ENCODE data around the gene SVOP. TPM values are rescaled to one million over a fixed set of nuclear protein-coding genes. Genes with fewer than 3 reads are reported as not detected.
A peak's percentile ranks its signal among the peaks of the same experiment; 100 is the strongest.
"Not testable (repeated sequence)": the region's sequence is repeated elsewhere in the genome, so short reads cannot be mapped to it uniquely, and the experiment has no call there.

The SVOP gene
- total RNA-seq (2014; rRNA removed; shearing (Covaris generic)): not detected in 2 replicates

DNA sequence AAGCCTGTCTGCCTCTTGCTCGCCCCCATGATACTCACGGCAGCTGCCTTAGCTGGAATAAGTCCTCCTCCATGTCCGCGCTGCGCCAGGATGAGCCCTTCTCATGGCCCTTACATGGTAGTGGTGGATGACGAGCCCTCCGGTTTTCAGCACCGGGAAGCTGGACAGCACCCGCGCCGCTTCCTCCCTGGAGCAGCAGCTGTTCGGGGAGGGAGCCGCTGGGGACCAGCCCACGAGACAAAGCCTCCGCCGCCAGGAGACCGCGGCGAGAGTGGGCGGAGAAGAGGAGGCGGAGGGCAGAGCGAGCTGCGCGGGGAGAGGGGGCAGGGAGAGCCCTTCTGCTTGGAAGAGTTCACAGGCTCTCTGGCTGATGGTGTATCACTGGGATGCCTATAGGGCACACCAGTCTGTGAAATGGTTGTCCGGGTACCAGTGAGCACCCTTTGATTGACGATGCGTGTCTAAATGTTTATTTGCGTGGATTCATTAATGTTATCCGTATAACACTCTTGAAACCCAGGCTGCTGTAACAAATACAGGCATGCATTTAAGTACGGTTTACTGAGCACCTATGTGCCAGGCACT lies at the start of gene SVOP:
Gene SVOP (minus strand): TSS at position 273 of the 585 bp plus-strand sequence. CDS start 200 bp downstream, at position 73.
- peak; percentile 70 for DNase-seq (ENCODE audit: low read depth)

DNA sequence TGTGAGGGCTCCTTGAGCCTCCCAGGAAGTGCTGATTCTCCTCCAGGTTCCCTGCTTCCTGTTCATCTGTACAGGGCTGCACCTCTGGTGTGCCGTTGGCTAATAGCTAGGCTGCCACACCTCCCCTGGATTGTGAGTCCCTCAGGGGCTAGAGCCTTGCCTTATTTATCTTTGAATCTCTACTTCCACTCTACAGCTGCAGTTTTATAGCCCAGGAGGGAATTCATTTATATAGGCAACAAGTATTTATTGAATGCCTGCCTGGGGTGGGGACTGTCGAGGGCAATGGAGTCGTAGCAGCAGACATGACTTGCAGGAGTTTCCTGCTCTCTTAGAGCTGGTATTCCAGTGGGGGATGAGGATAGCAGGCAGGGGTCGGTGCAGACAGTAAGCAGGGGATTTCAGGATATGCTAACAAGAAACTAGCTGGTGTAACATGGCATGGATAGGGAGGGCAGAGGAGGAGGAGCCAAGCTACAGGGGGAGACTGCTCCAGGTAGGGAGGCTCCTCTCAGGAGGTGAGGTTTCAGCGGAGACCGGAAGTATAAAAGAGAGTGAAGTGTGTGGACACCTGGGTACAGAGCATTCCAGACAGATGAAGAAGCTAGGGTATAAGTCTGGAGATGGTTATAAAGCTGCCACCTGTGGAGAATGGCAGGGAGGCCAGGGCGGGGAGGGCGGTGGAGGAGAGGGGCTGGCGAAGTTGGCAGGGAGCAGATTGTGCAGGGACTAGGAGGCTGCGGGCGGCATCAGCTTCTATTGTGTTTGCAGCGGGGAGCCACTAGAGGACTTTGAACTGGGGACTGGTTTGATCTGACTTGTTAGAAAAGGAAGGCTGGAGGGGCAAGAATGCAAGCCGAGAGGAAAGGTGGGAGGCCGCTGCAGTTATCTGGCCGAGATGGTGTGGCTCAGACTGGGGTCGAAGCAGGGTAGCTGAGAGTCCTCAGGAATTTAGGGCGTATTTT lies 48.7 kb upstream of the SVOP start:
- no peak for DNase-seq (ENCODE audit: low read depth)

DNA sequence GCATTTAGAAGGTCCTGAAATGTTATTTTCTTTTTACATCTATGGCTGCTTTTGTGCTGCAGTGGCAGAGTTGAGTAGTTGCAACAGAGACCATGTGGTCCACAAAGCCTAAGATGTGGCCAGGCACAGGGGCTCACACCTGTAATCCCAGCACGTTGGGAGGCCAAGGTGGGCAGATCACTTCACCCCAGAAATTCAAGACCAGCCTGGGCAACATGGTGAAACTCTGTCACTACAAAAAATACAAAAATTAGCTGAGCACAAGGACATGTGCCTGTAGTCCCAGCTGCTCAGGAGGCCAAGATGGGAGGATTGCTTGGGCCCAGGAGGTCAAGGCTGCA lies 45.0 kb upstream of the SVOP start:
- no peak for DNase-seq (ENCODE audit: low read depth)

GRCh38 chr12:109065154-109065852 lies 44.4 kb upstream of the SVOP start:
- no peak for DNase-seq (ENCODE audit: low read depth)

GRCh38 chr12:109064143-109064542 lies 43.3 kb upstream of the SVOP start:
- DNase-seq (ENCODE audit: low read depth): no peak

DNA sequence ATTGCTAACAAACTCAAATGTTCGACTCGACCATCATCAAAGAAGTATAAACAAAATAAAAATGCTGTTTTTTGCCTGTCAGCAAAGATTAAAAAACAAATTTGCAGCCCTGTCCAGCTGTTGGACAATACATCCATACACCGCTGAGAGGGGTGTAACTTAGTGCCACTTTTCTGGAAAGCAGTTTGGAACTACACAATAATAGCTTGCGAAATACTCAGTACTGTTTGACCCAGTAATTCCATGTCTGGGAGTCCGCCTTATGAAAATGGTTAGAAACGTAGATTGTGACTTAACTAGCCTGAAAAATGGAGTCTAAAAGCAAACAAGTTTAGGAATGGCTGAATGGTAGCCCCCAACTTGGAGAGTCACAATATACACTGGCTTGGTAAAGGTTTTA lies 37.9 kb upstream of the SVOP start:
- no peak for DNase-seq (ENCODE audit: low read depth)

GRCh38 chr12:109057376-109057775 lies 36.5 kb upstream of the SVOP start:
- no peak for DNase-seq (ENCODE audit: low read depth)

DNA sequence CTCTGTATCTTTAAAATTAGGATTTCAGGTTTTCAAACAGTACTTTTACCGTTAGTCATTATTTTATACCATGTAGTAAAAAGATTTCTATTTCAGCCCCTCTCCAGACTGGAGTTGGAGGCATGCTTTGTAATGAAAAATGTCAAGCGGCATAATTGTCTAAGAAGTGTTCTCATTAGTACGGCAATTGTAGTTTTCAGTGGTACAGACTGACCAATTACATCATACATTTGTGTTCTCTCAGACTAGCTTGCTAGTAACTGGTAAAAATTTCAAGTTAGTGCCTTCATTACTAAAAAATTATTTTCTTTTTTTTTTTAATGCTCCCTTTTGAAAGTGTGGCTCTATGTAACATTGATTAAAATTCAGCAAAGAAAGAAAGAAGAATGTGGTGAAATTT lies 36.0 kb upstream of the SVOP start:
- DNase-seq (ENCODE audit: low read depth): no peak

- no peak for DNase-seq (ENCODE audit: low read depth)
Observed at GRCh38 chr12:109054520-109054919, 33.7 kb upstream of the SVOP start.

DNA sequence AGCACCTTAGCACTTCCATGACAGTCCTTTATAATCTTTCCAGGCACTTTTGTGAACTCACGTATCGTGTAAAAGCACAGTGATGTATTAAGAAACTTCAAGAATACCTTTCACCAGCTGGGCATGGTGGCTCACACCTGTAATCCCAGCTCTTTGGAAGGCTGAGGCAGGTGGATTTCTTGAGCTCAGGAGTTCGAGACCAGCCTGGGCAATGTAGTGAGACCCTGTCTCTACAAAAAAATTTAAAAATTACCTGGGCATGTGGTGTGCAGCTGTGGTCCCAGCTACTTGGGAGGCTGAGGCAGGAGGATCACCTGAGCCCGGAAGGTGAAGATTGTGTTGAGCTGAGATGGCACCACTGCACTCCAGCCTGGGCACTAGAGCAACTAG lies 33.3 kb upstream of the SVOP start:
- not testable (repeated sequence) for DNase-seq (ENCODE audit: low read depth)

- DNase-seq (ENCODE audit: low read depth): peak; percentile 35
Observed at GRCh38 chr12:109053382-109054123, 32.7 kb upstream of the SVOP start.

- DNase-seq (ENCODE audit: low read depth): peak; percentile 76
Observed at GRCh38 chr12:109052414-109053323, 31.8 kb upstream of the SVOP start, which contains the start of gene USP30. Gene USP30, plus strand, starts transcription at chr12:109052576. Its CDS starts 103 bp downstream, at chr12:109052679.

GRCh38 chr12:109052097-109052413 lies 31.2 kb upstream of the SVOP start:
- no peak for DNase-seq (ENCODE audit: low read depth)

DNA sequence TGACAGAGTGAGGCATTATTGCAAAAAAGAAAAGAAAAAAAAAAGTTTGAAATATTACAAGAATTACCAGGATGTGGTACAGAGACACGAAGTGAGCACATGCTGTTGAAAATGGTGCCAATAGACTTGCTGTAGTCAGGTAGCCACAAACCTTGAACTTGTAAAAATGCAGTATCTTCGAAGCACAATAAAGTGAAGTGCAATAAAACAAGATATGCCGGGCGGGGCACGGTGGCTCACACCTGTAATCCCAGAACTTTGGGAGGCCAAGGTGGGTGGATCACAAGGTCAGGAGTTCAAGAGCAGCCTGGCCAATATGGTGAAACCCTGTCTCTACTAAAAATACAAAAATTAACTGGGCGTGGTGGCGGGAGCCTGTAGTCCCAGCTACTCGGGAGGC lies 28.9 kb upstream of the SVOP start:
- DNase-seq (ENCODE audit: low read depth): not testable (repeated sequence)

DNA sequence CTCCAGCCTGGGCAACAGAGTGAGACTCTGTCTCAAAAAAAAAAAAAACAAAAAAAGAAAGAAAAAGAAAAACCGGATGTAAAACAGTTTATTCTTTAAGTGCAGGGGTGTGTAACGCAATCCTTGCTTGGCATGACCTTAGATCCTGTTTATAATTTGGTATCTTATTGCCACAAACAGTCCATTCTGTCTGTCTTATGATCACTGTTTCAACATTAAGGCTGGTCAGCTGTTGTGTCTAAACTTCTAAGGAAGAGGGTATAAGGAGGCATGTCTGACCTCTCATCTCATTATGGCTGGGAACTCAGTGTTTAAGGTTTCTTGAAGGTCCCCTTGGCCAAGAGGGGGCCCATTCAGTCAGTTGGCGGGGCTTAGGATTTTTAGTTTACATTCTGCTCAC lies 27.8 kb upstream of the SVOP start:
- not testable (repeated sequence) for DNase-seq (ENCODE audit: low read depth)

DNA sequence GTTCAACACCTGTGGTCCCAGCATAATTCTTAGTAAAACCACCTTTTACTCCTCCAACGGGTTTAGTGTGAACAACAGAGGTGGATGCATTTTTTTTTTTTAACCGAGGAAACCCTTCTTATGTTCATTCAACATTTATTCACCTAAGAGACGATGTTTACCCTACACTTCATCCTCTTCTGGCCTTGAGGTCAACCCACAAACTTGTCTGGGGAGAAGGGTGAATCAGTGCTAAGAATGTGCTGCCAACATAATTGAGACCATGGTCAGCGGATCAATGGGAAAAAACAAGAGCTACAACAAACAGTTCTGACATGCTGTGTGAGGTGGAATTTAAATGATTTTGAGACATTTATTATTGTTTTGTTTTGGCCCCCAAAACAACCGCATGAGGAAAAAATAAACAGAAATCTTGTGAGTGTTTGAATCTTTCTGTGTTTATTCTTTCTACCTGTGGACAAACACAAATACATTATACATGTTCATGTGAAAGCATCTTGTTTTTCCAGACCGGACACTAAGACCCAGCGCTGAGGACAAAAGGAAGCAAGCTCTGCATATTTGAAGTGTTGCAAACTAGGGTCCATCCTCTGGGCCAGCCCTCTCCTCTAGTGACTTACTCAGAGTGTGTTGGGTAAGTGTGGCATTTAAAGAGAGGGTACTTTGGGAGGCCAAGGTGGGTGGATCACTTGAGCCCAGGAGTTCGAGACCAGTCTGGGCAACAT lies 26.4 kb upstream of the SVOP start:
- peak; percentile 78 for DNase-seq (ENCODE audit: low read depth)

DNA sequence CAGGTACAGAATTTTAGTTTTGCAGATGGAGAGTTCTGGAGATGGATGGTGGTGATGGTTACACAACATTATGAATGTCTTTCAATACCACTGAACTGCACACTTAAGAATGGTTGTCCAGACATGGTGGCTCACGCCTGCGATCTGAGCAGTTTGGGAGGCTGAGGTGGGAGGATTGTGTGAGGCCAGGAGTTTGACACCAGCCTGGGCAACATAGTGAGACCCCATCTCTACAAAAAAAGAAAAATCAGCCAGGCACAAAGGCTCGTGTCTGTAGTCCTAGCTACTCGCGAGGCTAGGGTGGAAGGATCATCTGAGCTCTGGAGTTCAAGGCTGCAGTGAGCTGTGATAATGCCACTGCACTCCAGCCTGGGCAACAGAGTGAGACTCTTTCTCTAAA lies 23.4 kb upstream of the SVOP start:
- no peak for DNase-seq (ENCODE audit: low read depth)

DNA sequence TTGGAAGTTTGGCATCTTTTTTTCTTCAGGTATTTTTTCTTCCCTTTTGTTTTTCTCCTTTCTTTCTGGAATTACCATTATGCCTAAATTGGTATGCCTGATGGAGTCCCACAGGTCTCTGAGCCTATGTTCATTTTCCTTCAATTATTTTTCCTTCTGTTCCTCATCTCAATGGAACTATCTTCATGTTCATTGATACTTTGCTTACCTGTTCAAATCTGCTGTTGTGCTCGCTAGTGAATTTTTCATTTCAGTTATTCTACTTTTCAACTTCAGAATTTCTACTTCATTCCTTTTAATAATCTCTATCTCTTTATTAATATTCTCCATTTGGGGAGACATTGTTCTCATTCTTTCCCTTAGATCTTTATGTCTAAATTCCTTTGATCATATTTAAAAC lies 16.1 kb upstream of the SVOP start:
- DNase-seq (ENCODE audit: low read depth): no peak

DNA sequence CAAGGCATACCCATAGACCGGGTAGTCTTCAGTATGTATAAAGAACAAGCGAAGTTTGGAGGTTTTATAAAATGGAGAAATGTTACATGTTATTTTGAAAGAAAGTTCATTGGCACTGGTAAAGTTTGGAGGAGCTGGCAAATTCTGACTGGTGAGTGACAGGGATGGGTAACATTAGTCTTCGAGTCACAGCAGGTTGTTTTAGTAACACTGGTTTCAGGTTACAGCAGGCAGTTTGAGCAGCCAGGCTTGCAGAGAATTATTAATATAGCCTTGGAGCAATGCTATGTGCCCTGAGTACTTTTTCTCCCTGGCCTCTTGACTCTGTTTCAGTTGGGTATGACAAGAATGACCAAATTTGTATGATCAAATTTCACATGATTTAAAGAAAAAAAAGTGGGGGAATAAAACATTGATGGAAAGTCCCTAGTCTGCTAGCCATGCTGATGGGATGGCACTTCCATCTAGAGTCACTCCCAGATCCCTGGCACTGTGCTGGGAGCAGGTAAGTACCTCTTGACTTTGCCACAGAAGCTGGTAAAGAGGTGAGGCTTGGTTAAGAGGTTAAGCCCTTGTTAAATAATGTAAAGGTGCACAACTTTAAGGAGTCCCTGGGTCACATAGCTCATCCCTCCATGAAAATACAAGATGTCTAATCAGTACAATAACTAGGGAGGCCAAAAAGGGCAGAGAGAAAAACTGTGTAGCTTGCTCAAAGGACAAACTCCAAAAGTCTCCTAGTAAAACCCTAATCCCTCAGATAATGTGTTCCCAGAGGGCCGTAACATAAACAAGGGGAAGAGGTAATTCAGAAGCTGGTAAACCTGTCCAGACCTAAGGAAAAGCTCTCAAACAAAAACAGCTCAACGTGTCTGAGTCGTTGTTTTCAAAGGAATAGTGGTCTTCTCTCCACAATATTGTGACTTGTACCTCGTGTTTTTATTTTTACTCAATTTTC lies 12.7 kb upstream of the SVOP start:
- DNase-seq (ENCODE audit: low read depth): no peak

All from M059J (cell line).